Activated T-cell treated with anti-CD3 and anti-CD28 coated beads for 4 hours (primary cell): ENCODE measurements around the gene XAGE1A.
"Not testable (repeated sequence)": the region's sequence is repeated elsewhere in the genome, so short reads cannot be mapped to it uniquely, and the experiment has no call there.

Experiments
- DNase-seq: peaks from one replicate; pipeline ENCODE4 v3.0.0-alpha.2; 2020

The XAGE1A gene, protein sequence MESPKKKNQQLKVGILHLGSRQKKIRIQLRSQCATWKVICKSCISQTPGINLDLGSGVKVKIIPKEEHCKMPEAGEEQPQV

DNA sequence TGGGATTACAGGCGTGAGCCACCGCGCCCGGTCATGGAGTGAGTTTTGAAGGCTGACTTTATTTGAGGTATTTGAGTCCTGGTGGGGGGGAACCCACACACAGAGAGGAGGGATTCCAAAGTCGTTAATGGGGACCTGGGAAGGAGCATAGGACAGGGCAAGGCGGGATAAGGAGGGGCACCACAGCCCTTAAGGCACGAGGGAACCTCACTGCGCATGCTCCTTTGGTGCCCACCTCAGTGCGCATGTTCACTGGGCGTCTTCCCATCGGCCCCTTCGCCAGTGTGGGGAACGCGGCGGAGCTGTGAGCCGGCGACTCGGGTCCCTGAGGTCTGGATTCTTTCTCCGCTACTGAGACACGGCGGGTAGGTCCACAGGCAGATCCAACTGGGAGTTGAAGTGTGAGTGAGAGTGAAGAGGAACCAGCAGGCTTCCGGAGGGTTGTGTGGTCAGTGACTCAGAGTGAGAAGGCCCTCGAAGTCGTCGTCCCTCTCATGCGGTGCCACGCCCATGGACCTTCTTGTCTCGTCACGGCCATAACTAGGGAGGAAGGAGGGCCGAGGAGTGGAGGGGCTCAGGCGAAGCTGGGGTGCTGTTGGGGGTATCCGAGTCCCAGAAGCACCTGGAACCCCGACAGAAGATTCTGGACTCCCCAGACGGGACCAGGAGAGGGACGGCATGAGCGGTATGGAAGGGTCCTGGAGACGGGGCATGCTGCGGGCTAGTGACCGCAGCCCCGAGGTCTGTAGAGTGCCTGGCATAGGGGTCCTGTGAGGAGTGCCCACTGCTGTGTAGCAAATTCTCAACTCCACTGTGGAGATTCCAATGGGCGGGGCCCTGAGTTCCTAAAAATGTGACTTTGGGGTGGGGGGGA is at the start of gene XAGE1A:
Gene XAGE1A (plus strand): TSS at position 264 of the 874 bp plus-strand sequence. CDS start 1,554 bp downstream, outside the sequence.
- not testable (repeated sequence) for DNase-seq

DNA sequence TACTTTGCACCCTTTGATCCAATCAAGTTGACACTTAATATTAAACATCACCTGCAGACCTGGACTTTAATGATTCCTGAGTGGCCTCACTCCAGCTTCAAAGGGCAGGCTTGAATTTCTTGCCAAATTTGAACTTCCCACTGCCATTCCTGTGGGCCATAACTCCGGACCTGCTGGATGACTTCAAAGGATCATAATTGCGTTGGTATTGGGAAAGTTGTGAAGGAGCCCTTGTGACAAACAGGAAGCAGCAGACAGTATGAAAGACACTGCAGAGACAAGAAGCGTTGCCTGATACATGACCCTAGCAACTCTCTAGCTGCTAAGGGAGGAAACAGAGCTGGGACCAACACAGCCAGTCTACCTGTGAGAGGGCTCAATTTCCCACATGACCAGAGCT is 43.6 kb upstream of the XAGE1A start:
- DNase-seq: not testable (repeated sequence)

DNA sequence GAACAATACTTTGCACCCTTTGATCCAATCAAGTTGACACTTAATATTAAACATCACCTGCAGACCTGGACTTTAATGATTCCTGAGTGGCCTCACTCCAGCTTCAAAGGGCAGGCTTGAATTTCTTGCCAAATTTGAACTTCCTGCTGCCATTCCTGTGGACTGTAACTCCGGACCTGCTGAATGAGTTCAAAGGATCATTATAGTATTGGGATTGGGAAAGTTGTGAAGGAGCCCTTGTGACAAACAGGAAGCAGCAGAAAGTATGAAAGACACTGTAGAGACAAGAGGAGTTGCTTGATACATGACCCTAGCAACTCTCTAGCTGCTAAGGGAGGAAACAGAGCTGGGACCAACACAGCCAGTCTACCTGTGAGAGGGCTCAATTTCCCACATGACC is 24.3 kb upstream of the XAGE1A start:
- not testable (repeated sequence) for DNase-seq

DNA sequence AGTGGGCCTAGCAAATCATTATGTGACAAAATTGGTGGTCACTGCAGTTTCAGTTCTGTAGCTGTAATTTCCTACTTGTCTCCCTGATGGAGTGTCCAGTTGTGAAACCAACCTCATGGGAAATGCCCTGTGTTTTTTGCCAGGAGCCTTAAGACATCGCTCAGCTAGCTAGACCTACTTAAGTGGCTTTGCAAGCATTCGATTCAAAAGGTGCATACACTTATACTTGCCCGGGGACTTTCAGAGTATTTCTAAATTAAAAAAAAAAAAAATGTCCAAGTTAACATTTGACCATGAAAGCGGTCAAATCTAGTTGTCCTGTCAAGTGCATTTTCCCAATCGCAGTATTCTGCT is 788 bp downstream of the XAGE1A start:
- not testable (repeated sequence) for DNase-seq

DNA sequence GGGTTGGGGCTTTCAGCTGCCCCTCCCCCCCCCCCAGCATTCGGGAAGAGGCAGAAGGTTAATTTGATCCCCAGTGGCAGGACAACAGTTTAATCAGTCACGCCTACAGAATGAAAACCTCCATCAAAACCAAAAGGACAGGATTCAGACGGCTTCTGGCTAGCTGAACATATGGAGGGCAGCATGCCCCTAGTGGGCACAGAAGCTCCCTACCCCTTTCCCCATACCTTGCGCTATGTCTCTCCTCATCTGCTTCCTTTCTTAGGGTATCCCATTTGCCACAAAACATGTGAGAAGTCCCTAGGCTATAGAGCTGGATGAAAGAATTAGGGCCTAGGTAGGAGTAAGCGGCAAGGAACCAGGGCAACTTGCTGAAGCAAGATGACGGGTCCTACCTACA is 5.8 kb downstream of the XAGE1A start:
- not testable (repeated sequence) for DNase-seq

DNA sequence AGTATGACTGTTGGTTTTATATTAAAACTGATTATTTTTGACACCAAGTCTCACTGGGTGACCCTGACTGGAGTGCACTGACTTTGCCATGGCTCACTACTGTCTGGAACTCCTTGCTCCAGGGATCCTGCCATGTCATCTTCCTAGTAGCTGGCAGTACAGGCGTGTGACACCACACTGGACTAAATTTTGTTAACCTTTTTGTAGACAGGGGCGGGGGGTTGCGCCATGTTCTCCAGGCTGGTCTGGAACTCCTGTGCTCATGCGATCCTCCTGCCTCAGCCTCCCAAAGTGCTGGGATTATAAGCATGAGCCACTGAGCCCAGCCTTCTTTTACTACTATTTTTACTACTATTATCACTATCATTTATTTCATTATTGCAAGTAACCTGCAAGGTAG is 8.9 kb downstream of the XAGE1A start:
- no peak for DNase-seq

DNA sequence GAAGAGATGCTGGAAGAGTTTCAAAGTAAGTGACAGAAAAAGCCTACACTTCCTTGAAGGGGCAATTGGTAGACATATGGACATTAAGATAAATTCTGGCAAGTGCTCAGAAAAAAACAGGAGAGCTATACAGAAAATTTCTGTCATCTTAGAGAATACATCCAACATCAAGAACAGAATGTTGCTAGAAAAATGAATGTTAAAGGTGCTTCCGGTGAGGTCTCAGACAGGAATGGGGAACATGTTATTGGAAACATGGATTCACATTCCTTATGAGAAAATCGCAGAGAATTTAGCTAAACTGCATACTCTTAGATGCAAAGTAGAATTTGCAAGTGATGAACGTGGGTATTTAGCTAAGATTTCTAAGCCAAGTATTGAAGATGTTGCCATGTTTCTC is 11.7 kb downstream of the XAGE1A start:
- DNase-seq: no peak

DNA sequence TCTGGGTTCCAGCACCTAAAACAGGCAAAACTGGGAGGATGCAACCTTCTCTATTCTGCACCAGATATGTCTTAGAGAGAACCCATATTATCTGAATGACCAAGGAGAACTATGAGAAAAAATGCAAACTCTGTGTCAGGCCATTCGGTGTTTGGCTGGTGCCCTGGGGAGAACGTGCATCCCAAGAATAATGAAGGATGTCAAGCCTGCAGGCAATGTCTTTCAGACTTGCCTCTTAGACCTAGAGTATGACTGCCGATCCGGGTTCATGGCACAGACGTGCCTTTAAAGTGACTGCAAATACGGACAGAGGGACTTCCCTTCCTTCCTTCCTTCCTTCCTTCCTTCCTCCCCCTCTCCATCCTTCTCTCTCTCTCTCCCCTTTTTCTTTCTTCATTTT is 14.3 kb downstream of the XAGE1A start:
- DNase-seq: no peak

DNA sequence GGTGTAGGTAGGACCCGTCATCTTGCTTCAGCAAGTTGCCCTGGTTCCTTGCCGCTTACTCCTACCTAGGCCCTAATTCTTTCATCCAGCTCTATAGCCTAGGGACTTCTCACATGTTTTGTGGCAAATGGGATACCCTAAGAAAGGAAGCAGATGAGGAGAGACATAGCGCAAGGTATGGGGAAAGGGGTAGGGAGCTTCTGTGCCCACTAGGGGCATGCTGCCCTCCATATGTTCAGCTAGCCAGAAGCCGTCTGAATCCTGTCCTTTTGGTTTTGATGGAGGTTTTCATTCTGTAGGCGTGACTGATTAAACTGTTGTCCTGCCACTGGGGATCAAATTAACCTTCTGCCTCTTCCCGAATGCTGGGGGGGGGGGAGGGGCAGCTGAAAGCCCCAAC is 15.5 kb downstream of the XAGE1A start:
- not testable (repeated sequence) for DNase-seq

DNA sequence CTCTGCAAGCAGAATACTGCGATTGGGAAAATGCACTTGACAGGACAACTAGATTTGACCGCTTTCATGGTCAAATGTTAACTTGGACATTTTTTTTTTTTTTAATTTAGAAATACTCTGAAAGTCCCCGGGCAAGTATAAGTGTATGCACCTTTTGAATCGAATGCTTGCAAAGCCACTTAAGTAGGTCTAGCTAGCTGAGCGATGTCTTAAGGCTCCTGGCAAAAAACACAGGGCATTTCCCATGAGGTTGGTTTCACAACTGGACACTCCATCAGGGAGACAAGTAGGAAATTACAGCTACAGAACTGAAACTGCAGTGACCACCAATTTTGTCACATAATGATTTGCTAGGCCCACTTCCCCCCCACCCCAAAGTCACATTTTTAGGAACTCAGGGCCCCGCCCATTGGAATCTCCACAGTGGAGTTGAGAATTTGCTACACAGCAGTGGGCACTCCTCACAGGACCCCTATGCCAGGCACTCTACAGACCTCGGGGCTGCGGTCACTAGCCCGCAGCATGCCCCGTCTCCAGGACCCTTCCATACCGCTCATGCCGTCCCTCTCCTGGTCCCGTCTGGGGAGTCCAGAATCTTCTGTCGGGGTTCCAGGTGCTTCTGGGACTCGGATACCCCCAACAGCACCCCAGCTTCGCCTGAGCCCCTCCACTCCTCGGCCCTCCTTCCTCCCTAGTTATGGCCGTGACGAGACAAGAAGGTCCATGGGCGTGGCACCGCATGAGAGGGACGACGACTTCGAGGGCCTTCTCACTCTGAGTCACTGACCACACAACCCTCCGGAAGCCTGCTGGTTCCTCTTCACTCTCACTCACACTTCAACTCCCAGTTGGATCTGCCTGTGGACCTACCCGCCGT is 20.7 kb downstream of the XAGE1A start:
- DNase-seq: not testable (repeated sequence)

DNA sequence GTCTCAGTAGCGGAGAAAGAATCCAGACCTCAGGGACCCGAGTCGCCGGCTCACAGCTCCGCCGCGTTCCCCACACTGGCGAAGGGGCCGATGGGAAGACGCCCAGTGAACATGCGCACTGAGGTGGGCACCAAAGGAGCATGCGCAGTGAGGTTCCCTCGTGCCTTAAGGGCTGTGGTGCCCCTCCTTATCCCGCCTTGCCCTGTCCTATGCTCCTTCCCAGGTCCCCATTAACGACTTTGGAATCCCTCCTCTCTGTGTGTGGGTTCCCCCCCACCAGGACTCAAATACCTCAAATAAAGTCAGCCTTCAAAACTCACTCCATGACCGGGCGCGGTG is 21.3 kb downstream of the XAGE1A start, which contains the start of gene XAGE1B:
Gene XAGE1B (minus strand): TSS at position 77 of the 339 bp plus-strand sequence. CDS start 1,536 bp downstream, outside the sequence.
- DNase-seq: not testable (repeated sequence)

DNA sequence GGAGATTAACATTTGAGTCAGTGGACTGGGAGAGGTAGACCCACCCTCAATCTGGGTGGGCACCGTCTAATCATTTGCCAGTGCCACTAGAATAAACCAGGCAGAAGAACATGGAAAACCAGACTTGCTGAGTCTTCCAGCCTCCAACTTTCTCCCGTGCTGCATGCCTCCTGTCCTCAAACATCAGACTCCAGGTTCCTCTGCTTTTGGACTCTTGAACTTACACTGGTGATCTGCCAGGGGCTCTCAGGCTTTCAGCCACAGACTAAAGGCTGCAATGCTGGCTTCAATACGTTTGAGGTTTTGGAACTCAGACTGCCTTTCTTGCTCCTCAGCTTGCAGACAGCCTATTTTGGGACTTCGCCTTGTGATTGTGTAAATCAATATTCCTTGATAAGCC is 45.4 kb downstream of the XAGE1A start:
- not testable (repeated sequence) for DNase-seq

DNA sequence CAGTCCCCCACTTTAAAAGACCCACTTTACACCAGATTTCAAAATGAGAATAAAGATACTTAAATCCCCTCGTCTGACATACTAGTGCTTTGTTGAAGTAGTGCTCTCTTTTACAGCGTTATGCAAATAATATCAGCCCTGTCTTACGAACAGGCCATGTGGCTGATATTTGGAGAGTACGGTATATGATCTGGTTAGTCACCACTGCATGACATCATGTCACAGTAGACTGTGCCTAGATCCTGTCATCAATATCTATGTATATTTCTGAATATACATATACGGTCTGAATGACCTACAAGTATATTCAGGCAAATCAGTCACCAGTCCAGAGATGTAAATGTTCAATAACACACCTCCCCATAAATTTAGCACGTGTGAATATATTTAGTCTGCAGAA is 46.7 kb downstream of the XAGE1A start:
- no peak for DNase-seq

DNA sequence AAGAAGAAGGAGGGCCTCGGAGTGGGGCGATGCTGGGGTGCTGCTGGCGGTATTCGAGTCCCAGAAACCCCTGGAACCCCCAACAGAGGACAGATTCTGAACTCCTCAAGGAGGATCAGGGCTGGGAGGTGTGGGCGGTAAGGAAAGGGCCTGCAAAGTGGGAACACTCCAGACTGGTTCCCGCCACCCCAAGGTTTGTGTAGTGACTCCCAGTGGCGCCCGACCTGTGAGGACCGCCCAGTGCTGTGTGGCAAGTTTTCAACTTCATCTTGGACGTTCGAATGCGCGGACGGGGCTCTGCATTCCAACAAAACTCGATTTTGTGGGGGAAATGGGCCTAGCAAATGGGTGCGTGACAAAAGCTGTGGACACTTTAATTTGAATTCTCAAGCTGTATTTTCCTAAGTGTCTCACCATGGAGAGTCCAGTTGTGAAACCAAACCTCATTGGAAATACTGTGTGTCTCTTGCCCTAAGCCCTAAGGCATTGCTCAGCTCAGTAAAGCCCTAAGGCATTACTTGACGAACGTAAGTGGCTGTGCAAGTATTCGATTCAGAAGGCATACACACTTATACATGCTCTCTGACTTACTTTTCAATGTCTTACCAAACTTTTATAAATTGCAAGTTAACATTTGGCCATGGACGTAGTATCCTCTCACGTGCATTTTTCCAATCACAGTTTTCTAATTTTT is 48.7 kb downstream of the XAGE1A start:
- DNase-seq: no peak

DNA sequence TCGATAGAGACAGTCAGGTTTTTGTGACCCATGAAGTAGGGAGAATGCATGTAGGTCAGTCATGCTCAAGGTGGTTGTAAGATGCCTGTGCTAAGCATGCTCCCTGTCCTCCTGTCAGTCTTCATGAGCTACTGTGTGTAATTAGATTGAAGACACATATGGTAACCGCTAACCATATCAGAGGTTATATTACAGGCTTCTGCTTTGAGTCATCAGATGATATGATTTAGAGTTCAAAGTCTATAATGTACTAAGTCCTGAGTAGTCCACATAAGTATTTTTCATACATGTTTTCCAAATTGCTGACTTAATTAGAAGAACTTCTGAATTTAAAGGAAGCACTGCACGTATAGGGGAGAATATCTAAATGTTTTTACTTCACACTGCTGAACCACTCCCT is 53.2 kb downstream of the XAGE1A start:
- DNase-seq: not testable (repeated sequence)
